Trophoblast cell (in vitro differentiated cells and primary cell): ENCODE measurements around the gene LCP1. TPM values are rescaled to one million over a fixed set of nuclear protein-coding genes. Genes with fewer than 3 reads are reported as not detected.
"Not testable (repeated sequence)": the region's sequence is repeated elsewhere in the genome, so short reads cannot be mapped to it uniquely, and the experiment has no call there.

Source experiments
- DNase-seq, 2 donors: peaks; one replicate each; pipeline ENCODE4 v3.0.0-alpha.2; 2016
- H2AFZ ChIP-seq: 2 replicates; pipeline ENCODE4 v1.6.1; 2013; ENCODE audit warnings: low read length, moderate library complexity, mild to moderate bottlenecking; ENCODE audit not compliant: insufficient read depth, poor library complexity
- H2AK5ac ChIP-seq: 2 replicates; pipeline ENCODE4 v1.6.1; 2013; ENCODE audit warnings: mild to moderate bottlenecking, low read length
- H2BK120ac ChIP-seq: 2 replicates; pipeline ENCODE4 v1.6.1; 2013; ENCODE audit warnings: low read length, mild to moderate bottlenecking, moderate library complexity; ENCODE audit not compliant: insufficient read depth, poor library complexity
- H2BK12ac ChIP-seq: 2 replicates; pipeline ENCODE4 v1.6.1; 2013; ENCODE audit warnings: mild to moderate bottlenecking, low read length, moderate library complexity
- H2BK5ac ChIP-seq: 2 replicates; pipeline ENCODE4 v1.6.1; 2013; ENCODE audit warnings: low read length, low read depth, moderate library complexity, mild to moderate bottlenecking; ENCODE audit not compliant: poor library complexity
- H3K14ac ChIP-seq: 2 replicates; pipeline ENCODE4 v1.6.1; 2013; ENCODE audit warnings: mild to moderate bottlenecking, low read length
- H3K18ac ChIP-seq: 2 replicates; pipeline ENCODE4 v1.6.1; 2013; ENCODE audit warnings: mild to moderate bottlenecking, low read length
- H3K23ac ChIP-seq: 2 replicates; pipeline ENCODE4 v1.6.1; 2013; ENCODE audit warnings: low read length
- H3K27ac ChIP-seq: 2 replicates; pipeline ENCODE4 v1.5.1; 2013; ENCODE audit warnings: low read depth, mild to moderate bottlenecking, inconsistent platforms, low read length, moderate library complexity
- H3K27me3 ChIP-seq: 2 replicates; pipeline ENCODE4 v1.6.1; 2013; ENCODE audit warnings: inconsistent platforms, mild to moderate bottlenecking, low read length, moderate library complexity; ENCODE audit not compliant: insufficient read depth
- H3K36me3 ChIP-seq, 2 experiments: 1 replicate in 1 of 2; 2 replicates in 1 of 2; pipeline ENCODE4 v1.6.1; 2013; ENCODE audit warnings: low read length in 2 of 2, mild to moderate bottlenecking in 2 of 2, moderate library complexity in 1 of 2; ENCODE audit not compliant: insufficient read depth in 2 of 2, control insufficient read depth in 1 of 2
- H3K4ac ChIP-seq: 2 replicates; pipeline ENCODE4 v1.6.1; 2013; ENCODE audit warnings: low read depth, mild to moderate bottlenecking, low read length, moderate library complexity
- H3K4me1 ChIP-seq, 2 experiments: 1 replicate in 1 of 2; 2 replicates in 1 of 2; pipeline ENCODE4 v1.6.1; 2013; ENCODE audit warnings: low read length in 2 of 2, mild to moderate bottlenecking in 2 of 2, moderate library complexity in 1 of 2; ENCODE audit not compliant: insufficient read depth in 2 of 2, control insufficient read depth in 1 of 2
- H3K4me2 ChIP-seq: 2 replicates; pipeline ENCODE4 v1.6.1; 2013; ENCODE audit warnings: inconsistent platforms, mild to moderate bottlenecking, low read length, moderate library complexity
- H3K4me3 ChIP-seq: 2 replicates; pipeline ENCODE4 v1.5.1; 2013; ENCODE audit warnings: mild to moderate bottlenecking, low read depth, low read length, inconsistent platforms
- H3K79me1 ChIP-seq: one replicate; pipeline ENCODE4 v1.6.1; 2013; ENCODE audit warnings: low read length
- H3K79me2 ChIP-seq: 2 replicates; pipeline ENCODE4 v1.6.1; 2013; ENCODE audit warnings: low read length, mild to moderate bottlenecking; ENCODE audit not compliant: control insufficient read depth, insufficient read depth, poor library complexity
- H3K9ac ChIP-seq: 2 replicates; pipeline ENCODE4 v1.6.1; 2013; ENCODE audit warnings: mild to moderate bottlenecking, low read length
- H3K9me3 ChIP-seq: 2 replicates; pipeline ENCODE4 v1.6.1; 2013; ENCODE audit warnings: low read depth, mild to moderate bottlenecking, control low read depth, inconsistent platforms, low read length; ENCODE audit not compliant: insufficient read depth
- H4K12ac ChIP-seq: 2 replicates; pipeline ENCODE4 v1.6.1; 2013; ENCODE audit warnings: low read depth, mild to moderate bottlenecking, low read length, moderate library complexity
- H4K8ac ChIP-seq: 2 replicates; pipeline ENCODE4 v1.6.1; 2013; ENCODE audit warnings: low read depth, mild to moderate bottlenecking, low read length, moderate library complexity
- H4K91ac ChIP-seq: one replicate; pipeline ENCODE4 v1.6.1; 2013; ENCODE audit warnings: low read depth, mild to moderate bottlenecking, low read length, moderate library complexity
- WGBS: extraction: QIAGEN DNeasy Blood & Tissue Kit; methylation state at CpG from one replicate; pipeline ENCODE4 v1.1.7; 2013; ENCODE audit warnings: missing lambda C conversion rate; ENCODE audit not compliant: insufficient read length, insufficient coverage; ENCODE audit errors: extremely low coverage; 5-methylcytosine and 5-hydroxymethylcytosine counted together
- polyA plus RNA-seq: library from polyadenylated mRNA; stranded (reverse); fragments of 200-250 nt; gene quantifications from 2 replicates; pipeline ENCODE4 v1.2.3, GENCODE V29; 2013

The LCP1 gene, protein sequence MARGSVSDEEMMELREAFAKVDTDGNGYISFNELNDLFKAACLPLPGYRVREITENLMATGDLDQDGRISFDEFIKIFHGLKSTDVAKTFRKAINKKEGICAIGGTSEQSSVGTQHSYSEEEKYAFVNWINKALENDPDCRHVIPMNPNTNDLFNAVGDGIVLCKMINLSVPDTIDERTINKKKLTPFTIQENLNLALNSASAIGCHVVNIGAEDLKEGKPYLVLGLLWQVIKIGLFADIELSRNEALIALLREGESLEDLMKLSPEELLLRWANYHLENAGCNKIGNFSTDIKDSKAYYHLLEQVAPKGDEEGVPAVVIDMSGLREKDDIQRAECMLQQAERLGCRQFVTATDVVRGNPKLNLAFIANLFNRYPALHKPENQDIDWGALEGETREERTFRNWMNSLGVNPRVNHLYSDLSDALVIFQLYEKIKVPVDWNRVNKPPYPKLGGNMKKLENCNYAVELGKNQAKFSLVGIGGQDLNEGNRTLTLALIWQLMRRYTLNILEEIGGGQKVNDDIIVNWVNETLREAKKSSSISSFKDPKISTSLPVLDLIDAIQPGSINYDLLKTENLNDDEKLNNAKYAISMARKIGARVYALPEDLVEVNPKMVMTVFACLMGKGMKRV
- polyA plus RNA-seq, result 398 and 413 TPM in 2 replicates

DNA sequence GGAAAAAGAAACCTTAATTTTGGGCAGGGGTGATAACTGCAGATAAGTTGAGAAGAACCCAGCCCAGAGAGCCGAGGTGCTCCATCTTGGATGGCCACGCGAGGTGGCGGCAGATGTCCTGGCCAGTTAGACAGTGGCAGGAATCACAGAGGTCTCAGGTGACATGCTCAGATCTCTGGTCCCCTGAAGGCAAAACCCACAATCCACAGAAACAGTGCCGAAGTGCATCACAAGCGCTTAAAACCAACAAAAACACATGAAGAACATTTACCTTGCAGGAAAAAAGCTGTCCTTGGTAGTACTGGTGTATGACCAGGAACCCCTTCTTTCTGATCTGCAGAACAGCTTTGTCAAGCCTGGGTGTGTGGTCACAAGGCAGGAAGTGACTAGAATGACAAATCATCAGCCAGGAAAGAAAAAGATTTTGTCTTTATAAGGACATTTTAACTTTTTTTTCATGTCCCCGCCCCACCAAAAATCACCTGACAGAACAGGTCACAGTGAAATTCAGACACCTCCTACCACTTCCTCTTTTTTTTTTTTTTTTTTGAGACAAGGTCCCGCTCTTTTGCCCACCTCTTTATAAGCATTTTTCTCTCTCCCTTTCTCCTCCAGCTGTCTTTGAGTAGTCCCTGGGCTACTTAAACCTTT is at the start of gene LCP1:
Gene LCP1, minus strand, starts transcription at position 338 of the 651 bp plus-strand sequence. CDS start 22,515 bp downstream, outside the sequence.
- H2BK5ac ChIP-seq, result peak within 1 kb of the TSS; percentile 90
- H4K12ac ChIP-seq, result peak within 1 kb of the TSS; percentile 96
- peak within 1 kb of the TSS; percentile 88 for H2BK12ac ChIP-seq

DNA sequence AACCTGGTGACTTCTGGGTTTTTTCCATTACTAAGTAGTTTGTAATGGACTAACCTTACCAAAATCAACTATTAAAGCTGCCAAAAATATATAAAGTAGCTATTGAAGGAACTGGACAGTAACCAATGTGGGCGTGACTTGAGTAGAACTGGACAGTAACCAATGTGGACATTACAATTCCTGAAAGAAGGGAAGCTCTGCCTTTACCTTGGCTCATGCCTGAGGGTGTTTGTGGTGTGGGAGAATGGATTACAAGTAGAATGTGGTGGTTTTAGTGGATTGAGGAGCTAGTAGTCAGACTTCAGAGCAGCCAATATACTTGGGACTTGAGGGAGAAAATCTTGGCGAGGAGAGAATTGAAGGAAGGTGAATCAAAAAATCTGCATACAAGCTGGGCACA is 47.3 kb upstream of the LCP1 start:
- Histone ChIP-seq H2BK5ac (no peak overlapping the region), H3K79me2 (no peaks in the 10 kb centered on the region), H3K27me3 (no peaks in the 10 kb centered on the region), H3K18ac (no peak overlapping the region), H4K8ac (no peak overlapping the region), H2BK12ac (no peak overlapping the region), H3K4me1 (peaks cover 0 to 5% of the 10 kb centered on the region in 2 experiments), H3K4ac (no peak overlapping the region), H3K27ac (no peak overlapping the region), H2BK120ac (no peak overlapping the region), H3K4me2 (no peak overlapping the region), H3K4me3 (no peak overlapping the region), H3K9me3 (peaks cover 2% of the 10 kb centered on the region), H3K36me3 (no peaks in the 10 kb centered on the region), H2AFZ (no peak overlapping the region), H3K14ac (no peak overlapping the region), H3K23ac (no peak overlapping the region), H2AK5ac (no peak overlapping the region), H3K9ac (no peak overlapping the region), H3K79me1 (no peaks in the 10 kb centered on the region), H4K12ac (no peak overlapping the region), H4K91ac (no peak overlapping the region)
- no CpG with 5 or more reads among the region's 2 CpGs for WGBS
- no peak for DNase-seq

More for the DNA sequence above, at the start of gene LCP1:
- Histone ChIP-seq H3K79me1 (peaks cover 7% of the 10 kb centered on the region), H4K8ac (peak within 1 kb of the TSS; percentile 97), H4K91ac (peak within 1 kb of the TSS; percentile 89), H3K27ac (peak within 1 kb of the TSS; percentile 82), H3K23ac (no peak within 1 kb of the TSS), H3K4me2 (peak within 1 kb of the TSS; percentile 30), H3K4me3 (peak within 1 kb of the TSS; percentile 62), H3K9me3 (no peaks in the 10 kb centered on the region), H3K18ac (peak within 1 kb of the TSS; percentile 80), H2BK120ac (peak within 1 kb of the TSS; percentile 85), H3K4ac (peak within 1 kb of the TSS; percentile 49), H2AK5ac (no peak within 1 kb of the TSS), H3K9ac (no peak within 1 kb of the TSS), H3K36me3 (peaks cover 0 to 2% of the 10 kb centered on the region in 2 experiments), H3K79me2 (peaks cover 4% of the 10 kb centered on the region), H3K14ac (peak within 1 kb of the TSS; percentile 80), H3K27me3 (no peaks in the 10 kb centered on the region), H3K4me1 (peaks cover 3 to 15% of the 10 kb centered on the region in 2 experiments), H2AFZ (peak within 1 kb of the TSS; percentile 79)
- peak; percentile 41 to 70 for DNase-seq
- WGBS, result no CpG with 5 or more reads among the region's 8 CpGs

DNA sequence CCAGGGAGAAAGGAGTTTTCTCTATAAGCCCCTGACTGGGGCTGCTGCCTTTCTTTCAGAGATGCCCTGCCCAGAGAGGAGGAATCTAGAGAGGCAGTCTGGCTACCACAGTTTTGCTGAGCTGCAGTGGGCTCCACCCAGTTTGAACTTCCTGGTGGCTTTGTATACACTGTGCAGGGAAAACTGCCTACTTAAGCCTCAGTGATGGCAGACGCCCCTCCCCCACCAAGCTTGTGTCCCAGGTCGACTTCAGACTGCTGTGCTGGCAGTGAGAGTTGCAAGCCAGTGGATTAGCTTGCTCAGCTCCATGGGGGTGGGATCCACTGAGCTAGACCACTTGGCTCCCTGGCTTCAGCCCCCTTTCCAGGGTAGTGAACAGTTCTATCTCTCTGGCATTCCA is 38.3 kb upstream of the LCP1 start:
- Histone ChIP-seq H3K14ac (peak overlapping the region; percentile 83), H2BK5ac (peak overlapping the region; percentile 44), H2BK12ac (peak overlapping the region; percentile 77), H4K91ac (peak overlapping the region; percentile 92), H4K8ac (peak overlapping the region; percentile 84), H2AFZ (peak overlapping the region; percentile 52), H2BK120ac (peak overlapping the region; percentile 55), H3K4me1 (peaks cover 8 to 15% of the 10 kb centered on the region in 2 experiments)
- not testable (repeated sequence) for H3K4me3 ChIP-seq, H3K36me3 ChIP-seq, H3K79me2 ChIP-seq, H3K4me2 ChIP-seq, H3K79me1 ChIP-seq, H3K27ac ChIP-seq, H2AK5ac ChIP-seq, H3K18ac ChIP-seq, H3K4ac ChIP-seq, DNase-seq, H4K12ac ChIP-seq, H3K27me3 ChIP-seq, H3K23ac ChIP-seq, H3K9ac ChIP-seq, H3K9me3 ChIP-seq
- no CpG with 5 or more reads among the region's 2 CpGs for WGBS

DNA sequence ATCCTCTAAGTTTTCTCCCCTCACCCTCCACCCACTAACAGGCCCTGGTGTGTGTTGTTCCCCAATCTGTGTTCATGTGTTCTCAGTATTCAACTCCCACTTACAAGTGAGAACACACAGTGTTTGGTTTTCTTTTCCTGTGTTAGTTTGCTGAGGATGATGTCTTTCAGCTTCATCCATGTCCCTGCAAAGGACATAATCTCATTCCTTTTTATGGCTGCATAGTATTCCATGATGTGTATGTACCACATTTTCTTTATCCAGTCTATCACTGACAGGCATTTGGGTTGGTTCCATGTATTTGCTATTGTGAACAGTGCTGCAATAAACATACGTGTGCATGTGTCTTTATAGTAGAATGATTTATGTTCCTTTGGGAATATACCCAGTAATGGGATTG is 32.8 kb upstream of the LCP1 start:
- not testable (repeated sequence) for H3K4me3 ChIP-seq, H2AFZ ChIP-seq, H3K4me2 ChIP-seq, H3K14ac ChIP-seq, H2BK12ac ChIP-seq, H4K12ac ChIP-seq, H3K79me1 ChIP-seq, H3K27ac ChIP-seq, H2BK120ac ChIP-seq, H4K8ac ChIP-seq, H3K36me3 ChIP-seq, H3K18ac ChIP-seq, H3K9me3 ChIP-seq, H2BK5ac ChIP-seq, H4K91ac ChIP-seq, DNase-seq, H3K27me3 ChIP-seq, H3K4me1 ChIP-seq, H3K9ac ChIP-seq, H3K23ac ChIP-seq, H2AK5ac ChIP-seq, H3K4ac ChIP-seq, H3K79me2 ChIP-seq
- no CpG with 5 or more reads among the region's 1 CpG for WGBS
